Measurements from ENCODE around the gene SLC15A5. TPM values are rescaled to one million over a fixed set of nuclear protein-coding genes. Genes with fewer than 3 reads are reported as not detected.

The SLC15A5 gene
- total RNA-seq, 4 donors from 2014 or later, result not detected

GRCh38 chr12:16323010-16323409, 45.5 kb upstream of the SLC15A5 start:
- DNase-seq, result no peak
- TF ChIP-seq CTCF (IDR thresholded peaks at IDR 0.05), result no peak
- TF ChIP-seq POLR2A (IDR thresholded peaks at IDR 0.05), result no peak
- no peaks in the 10 kb centered on the region for H3K36me3 ChIP-seq
- no peaks in the 10 kb centered on the region for H3K27me3 ChIP-seq
- H3K4me3 ChIP-seq, result no peak overlapping the region
- no peaks in the 10 kb centered on the region for H3K4me1 ChIP-seq
- H3K9me3 ChIP-seq, result peaks cover 0 to 1% (median 0%) of the 10 kb centered on the region in 4 donors
- no peak overlapping the region for H3K27ac ChIP-seq

- H3K27me3 ChIP-seq, result no peaks in the 10 kb centered on the region
- no peak overlapping the region for H3K4me3 ChIP-seq
- no peak for DNase-seq
- H3K9me3 ChIP-seq, result peaks cover 0 to 8% (median 0%) of the 10 kb centered on the region in 4 donors
- H3K4me1 ChIP-seq, result no peaks in the 10 kb centered on the region
- no peak overlapping the region for H3K27ac ChIP-seq
- H3K36me3 ChIP-seq, result no peaks in the 10 kb centered on the region
- TF ChIP-seq POLR2A (IDR thresholded peaks at IDR 0.05) (no peak), CTCF (IDR thresholded peaks at IDR 0.05) (no peak)
Observed at GRCh38 chr12:16310934-16311333, 33.4 kb upstream of the SLC15A5 start.

- H3K27me3 ChIP-seq, result no peaks in the 10 kb centered on the region
- H3K4me1 ChIP-seq, result no peaks in the 10 kb centered on the region
- no peak overlapping the region for H3K4me3 ChIP-seq
- H3K9me3 ChIP-seq, result peaks cover 0 to 8% (median 0%) of the 10 kb centered on the region in 4 donors
- TF ChIP-seq CTCF (IDR thresholded peaks at IDR 0.05), result no peak
- TF ChIP-seq POLR2A (IDR thresholded peaks at IDR 0.05), result no peak
- no peak for DNase-seq
- no peaks in the 10 kb centered on the region for H3K36me3 ChIP-seq
- no peak overlapping the region for H3K27ac ChIP-seq
Observed at GRCh38 chr12:16307856-16308475, 30.5 kb upstream of the SLC15A5 start.

- H3K27me3 ChIP-seq, result no peaks in the 10 kb centered on the region
- H3K27ac ChIP-seq, result no peak overlapping the region
- no peak overlapping the region for H3K4me3 ChIP-seq
- no peaks in the 10 kb centered on the region for H3K36me3 ChIP-seq
- H3K4me1 ChIP-seq, result no peaks in the 10 kb centered on the region
- no peaks in the 10 kb centered on the region for H3K9me3 ChIP-seq
- TF ChIP-seq POLR2A (IDR thresholded peaks at IDR 0.05) (no peak), CTCF (IDR thresholded peaks at IDR 0.05) (no peak)
- no peak for DNase-seq
Observed at GRCh38 chr12:16303939-16304338, 26.5 kb upstream of the SLC15A5 start.

GRCh38 chr12:16300736-16301135, 23.3 kb upstream of the SLC15A5 start:
- no peak for DNase-seq
- Histone ChIP-seq H3K4me1 (no peaks in the 10 kb centered on the region), H3K27ac (no peak overlapping the region), H3K9me3 (no peaks in the 10 kb centered on the region), H3K4me3 (no peak overlapping the region), H3K36me3 (no peaks in the 10 kb centered on the region), H3K27me3 (no peaks in the 10 kb centered on the region)
- no peak for TF ChIP-seq POLR2A (IDR thresholded peaks at IDR 0.05)

GRCh38 chr12:16300122-16300521, 22.6 kb upstream of the SLC15A5 start:
- Histone ChIP-seq H3K27ac (no peak overlapping the region), H3K4me3 (no peak overlapping the region), H3K27me3 (no peaks in the 10 kb centered on the region), H3K9me3 (no peaks in the 10 kb centered on the region), H3K4me1 (no peaks in the 10 kb centered on the region), H3K36me3 (no peaks in the 10 kb centered on the region)
- no peak for DNase-seq
- TF ChIP-seq POLR2A (IDR thresholded peaks at IDR 0.05) (no peak), CTCF (IDR thresholded peaks at IDR 0.05) (no peak)

All from Peyer's patch (tissue), 4 donors.